ENCODE data around the gene LCE6A. TPM values are rescaled to one million over a fixed set of nuclear protein-coding genes. Genes with fewer than 3 reads are reported as not detected.

Gene LCE6A
- total RNA-seq, 1 donor, result not detected

DNA sequence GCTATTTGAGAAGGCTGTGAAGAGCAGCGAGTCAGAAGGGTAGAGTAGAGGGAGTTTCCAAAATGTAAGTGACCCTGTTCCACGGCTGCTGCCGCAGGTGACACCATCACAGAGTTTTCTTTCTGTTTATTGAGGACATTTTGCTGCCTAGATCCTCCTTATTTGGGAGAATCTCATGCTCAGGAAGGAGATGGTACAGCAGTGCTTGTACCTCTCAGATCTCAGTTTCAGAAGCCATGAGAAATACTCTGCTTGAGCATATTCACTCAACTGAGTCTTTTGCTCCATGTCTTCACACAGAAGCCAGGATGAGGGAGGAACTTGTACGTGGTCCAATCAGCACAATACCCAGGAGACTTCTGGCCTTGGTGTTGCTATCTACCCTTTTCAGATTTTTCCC is 18.7 kb downstream of the LCE6A start:
- Histone ChIP-seq H3K4me3 (ENCODE audit: low read length) (no peak overlapping the region), H3K9me3 (ENCODE audit: low read depth, low read length) (no peaks in the 10 kb centered on the region), H3K27me3 (ENCODE audit: insufficient read depth, low read length) (no peaks in the 10 kb centered on the region), H3K4me1 (ENCODE audit: insufficient read depth, low read length) (no peaks in the 10 kb centered on the region)

GRCh38 chr1:152864443-152864842 is 21.8 kb downstream of the LCE6A start:
- peaks cover 2% of the 10 kb centered on the region for H3K27me3 ChIP-seq (ENCODE audit: insufficient read depth, low read length)
- no peaks in the 10 kb centered on the region for H3K9me3 ChIP-seq (ENCODE audit: low read depth, low read length)
- no peaks in the 10 kb centered on the region for H3K4me1 ChIP-seq (ENCODE audit: insufficient read depth, low read length)
- no peak overlapping the region for H3K4me3 ChIP-seq (ENCODE audit: low read length)

DNA sequence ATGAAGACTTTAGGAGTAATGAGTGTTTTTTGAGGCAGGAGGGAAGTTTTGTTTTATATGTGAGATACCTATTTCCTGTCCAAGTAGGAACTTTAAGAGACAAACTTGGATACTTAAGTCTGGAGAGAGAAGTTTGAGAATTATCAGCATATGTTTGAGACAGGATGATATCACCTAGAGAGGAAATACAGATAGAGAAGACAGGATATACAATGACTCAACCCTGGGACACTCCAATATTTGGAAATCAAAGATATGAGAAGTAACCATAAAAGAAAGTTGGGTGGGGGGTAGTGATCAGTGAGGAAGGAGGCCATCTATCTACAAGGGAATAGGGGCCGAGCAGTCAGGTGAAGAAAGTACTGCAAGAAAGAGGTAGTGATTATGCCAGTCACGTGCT is 23.7 kb downstream of the LCE6A start:
- H3K4me1 ChIP-seq (ENCODE audit: insufficient read depth, low read length), result no peaks in the 10 kb centered on the region
- H3K4me3 ChIP-seq (ENCODE audit: low read length), result no peak overlapping the region
- H3K9me3 ChIP-seq (ENCODE audit: low read depth, low read length), result no peaks in the 10 kb centered on the region
- peaks cover 2% of the 10 kb centered on the region for H3K27me3 ChIP-seq (ENCODE audit: insufficient read depth, low read length)

- H3K4me1 ChIP-seq (ENCODE audit: insufficient read depth, low read length), result no peaks in the 10 kb centered on the region
- peaks cover 5% of the 10 kb centered on the region for H3K27me3 ChIP-seq (ENCODE audit: insufficient read depth, low read length)
- no peak overlapping the region for H3K4me3 ChIP-seq (ENCODE audit: low read length)
- H3K9me3 ChIP-seq (ENCODE audit: low read depth, low read length), result no peaks in the 10 kb centered on the region
These were observed 27.3 kb downstream of the LCE6A start for GRCh38 chr1:152869808-152870419.

DNA sequence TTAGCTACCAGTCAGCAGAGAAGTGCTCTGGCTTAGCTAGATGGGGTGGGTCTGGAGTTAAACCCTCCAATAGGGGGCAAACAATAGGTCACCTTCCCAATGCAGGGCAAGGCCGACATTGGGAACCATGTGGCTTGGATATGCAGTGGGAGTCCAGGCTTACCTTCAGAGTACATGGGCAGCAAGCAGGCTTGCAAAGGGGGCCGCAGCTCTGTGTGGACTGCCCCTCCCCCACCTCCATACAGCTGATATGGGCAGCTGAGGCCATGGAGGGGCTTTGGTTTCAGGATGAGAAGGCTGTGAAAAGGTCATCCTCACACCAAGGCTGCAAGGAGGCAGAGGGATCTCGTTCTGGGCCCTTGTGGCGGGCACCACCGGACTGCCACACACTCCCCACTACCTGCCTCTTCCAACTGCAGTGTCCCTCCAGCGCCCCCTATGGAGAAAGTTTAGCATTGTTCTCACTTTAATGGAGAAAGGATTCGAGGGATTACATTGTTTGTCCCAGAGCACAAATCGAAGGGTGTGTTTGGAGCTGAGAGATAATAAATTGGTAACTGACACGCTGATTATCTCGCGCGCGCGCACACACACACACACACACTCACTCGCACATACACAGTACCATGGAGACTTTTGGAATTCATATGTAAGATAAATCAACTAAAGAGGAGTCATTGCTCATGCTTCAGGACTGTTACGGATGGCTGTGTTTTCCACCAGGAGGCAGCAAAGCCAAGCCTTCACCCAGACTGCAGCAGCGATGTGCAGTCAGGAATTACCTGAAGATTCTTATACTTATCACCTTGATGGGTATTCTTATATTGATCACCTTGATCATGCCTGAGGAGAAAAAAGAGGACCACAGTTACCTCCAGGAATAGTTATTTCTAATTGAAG is 28.4 kb downstream of the LCE6A start:
- Histone ChIP-seq H3K4me3 (ENCODE audit: low read length) (no peak overlapping the region), H3K27me3 (ENCODE audit: insufficient read depth, low read length) (peaks cover 5% of the 10 kb centered on the region), H3K9me3 (ENCODE audit: low read depth, low read length) (no peaks in the 10 kb centered on the region), H3K4me1 (ENCODE audit: insufficient read depth, low read length) (no peaks in the 10 kb centered on the region)

- Histone ChIP-seq H3K4me1 (ENCODE audit: insufficient read depth, low read length) (no peaks in the 10 kb centered on the region), H3K27me3 (ENCODE audit: insufficient read depth, low read length) (peaks cover 5% of the 10 kb centered on the region), H3K9me3 (ENCODE audit: low read depth, low read length) (no peaks in the 10 kb centered on the region), H3K4me3 (ENCODE audit: low read length) (no peak overlapping the region)
These were observed 29.1 kb downstream of the LCE6A start for GRCh38 chr1:152871731-152872126.

DNA sequence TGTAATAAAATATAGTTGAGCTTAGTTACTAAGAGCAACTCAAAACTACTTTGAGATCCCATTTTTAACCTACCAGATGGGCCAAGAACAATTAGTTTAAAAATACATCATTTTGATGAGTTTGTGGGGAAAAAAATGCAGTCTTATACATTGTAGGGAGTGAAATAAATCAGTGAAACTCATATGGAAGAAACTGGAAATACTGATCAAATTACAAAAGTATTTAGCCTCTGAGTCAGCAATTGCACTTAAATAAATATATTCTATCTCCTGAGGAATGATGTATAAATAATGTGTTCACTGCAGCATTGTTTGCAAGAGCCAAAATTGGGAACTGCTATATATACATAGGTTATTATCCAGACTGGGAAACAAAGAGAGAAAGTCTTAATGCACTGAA is 30.8 kb downstream of the LCE6A start:
- Histone ChIP-seq H3K4me1 (ENCODE audit: insufficient read depth, low read length) (no peaks in the 10 kb centered on the region), H3K9me3 (ENCODE audit: low read depth, low read length) (no peaks in the 10 kb centered on the region), H3K27me3 (ENCODE audit: insufficient read depth, low read length) (peaks cover 2% of the 10 kb centered on the region), H3K4me3 (ENCODE audit: low read length) (no peak overlapping the region)

DNA sequence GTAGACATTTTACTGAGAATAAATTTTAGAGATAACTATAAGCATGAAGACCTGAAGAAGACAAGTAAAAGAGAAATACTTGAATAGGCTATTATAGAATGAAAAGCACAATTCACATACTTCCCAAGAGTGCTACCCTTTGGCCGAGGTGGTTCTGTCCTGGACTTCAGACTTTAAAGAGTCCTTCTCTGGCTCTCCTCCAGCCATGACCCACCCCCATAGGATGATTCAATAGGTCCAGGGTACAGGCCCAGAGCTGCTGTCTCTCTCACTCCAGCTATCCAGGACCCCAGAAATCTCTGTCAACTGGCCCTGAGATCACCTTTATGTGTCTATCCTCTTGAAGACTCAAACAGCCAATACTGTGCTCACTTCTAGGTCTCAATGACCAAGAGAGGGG is 34.2 kb downstream of the LCE6A start:
- Histone ChIP-seq H3K27me3 (ENCODE audit: insufficient read depth, low read length) (peaks cover 2% of the 10 kb centered on the region), H3K9me3 (ENCODE audit: low read depth, low read length) (no peaks in the 10 kb centered on the region), H3K4me3 (ENCODE audit: low read length) (no peak overlapping the region), H3K4me1 (ENCODE audit: insufficient read depth, low read length) (no peaks in the 10 kb centered on the region)

DNA sequence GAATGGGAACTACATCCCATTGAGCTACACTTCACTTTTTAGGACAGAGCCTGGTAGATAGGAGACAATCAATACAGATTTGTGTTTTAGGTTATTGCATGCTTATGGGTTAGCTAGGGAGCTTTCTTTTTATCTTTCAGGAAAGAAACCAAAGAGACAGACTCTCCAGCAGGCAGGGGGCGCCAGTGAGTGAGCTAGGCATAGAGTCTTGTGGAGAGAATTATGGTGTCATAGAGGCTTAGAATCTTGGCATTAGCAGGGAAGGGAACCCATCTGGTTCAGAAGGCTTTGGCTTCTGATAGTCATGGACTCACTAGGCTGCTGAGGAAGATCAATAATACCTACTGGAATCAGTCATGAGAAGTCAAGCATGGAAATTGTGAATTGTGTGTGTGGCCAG is 35.4 kb downstream of the LCE6A start, which contains the start of gene SMCP:
SMCP (plus strand) TSS at position 281 of the 400 bp plus-strand sequence. CDS start 6,101 bp downstream, outside the sequence.
- no peaks in the 10 kb centered on the region for H3K9me3 ChIP-seq (ENCODE audit: low read depth, low read length)

DNA sequence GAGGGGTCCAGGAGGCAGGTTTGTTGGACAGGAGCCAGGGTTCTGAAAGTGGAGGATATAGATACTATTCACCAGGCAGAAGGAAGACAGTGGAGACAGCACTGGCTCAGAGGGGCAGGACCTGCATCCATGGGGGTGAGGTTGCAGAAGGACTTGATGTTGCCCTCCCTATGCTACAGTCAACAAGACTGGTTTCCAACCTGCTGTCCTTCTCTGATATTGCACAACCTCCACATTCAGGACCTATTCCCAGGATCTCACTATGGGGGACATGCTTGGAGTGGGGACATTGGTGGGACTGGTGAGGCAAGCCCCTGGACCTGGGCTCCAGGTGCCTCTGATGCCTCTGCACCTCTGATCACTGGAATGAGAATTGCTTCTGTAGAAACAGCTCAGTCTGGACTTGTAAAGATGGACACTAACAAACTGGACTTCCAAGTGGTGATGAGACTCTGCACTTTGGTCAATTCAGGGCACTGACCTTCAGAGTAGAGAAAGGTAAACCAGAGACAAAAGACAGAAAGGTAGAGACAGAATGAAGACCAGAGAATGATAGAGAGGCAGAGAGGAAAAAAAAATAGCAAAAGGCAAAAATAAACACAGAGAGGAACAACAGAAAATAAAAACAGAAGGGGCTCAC is 37.0 kb downstream of the LCE6A start:
- Histone ChIP-seq H3K4me3 (ENCODE audit: low read length) (no peak overlapping the region), H3K4me1 (ENCODE audit: insufficient read depth, low read length) (no peaks in the 10 kb centered on the region), H3K9me3 (ENCODE audit: low read depth, low read length) (no peaks in the 10 kb centered on the region), H3K27me3 (ENCODE audit: insufficient read depth, low read length) (no peaks in the 10 kb centered on the region)

More for the DNA sequence above, 35.4 kb downstream of the LCE6A start, which contains the start of gene SMCP:
- H3K4me3 ChIP-seq (ENCODE audit: low read length), result no peak within 1 kb of the TSS
- no peaks in the 10 kb centered on the region for H3K4me1 ChIP-seq (ENCODE audit: insufficient read depth, low read length)
- H3K27me3 ChIP-seq (ENCODE audit: insufficient read depth, low read length), result no peaks in the 10 kb centered on the region

DNA sequence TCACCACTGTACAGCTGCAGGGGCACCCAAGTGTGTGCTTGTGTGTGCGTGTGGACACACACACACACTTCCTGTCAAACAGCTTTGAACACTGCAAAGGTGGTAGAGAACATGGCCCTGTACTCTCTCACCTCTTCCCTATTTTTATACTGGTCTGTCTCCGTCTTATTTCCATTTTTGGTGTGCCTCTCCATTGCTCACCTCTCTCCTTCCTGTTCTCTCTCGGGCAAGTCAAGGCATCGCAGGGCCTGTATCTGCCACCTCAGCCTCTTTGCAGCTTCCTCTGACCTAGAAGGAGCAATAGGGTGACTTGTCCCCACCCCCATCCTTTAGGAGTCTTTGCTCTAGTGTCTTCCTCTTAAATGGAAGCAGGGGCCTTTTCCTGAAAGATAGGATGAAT is 37.7 kb downstream of the LCE6A start:
- H3K4me3 ChIP-seq (ENCODE audit: low read length), result no peak overlapping the region

GRCh38 chr1:152880907-152881306 is 38.3 kb downstream of the LCE6A start:
- H3K9me3 ChIP-seq (ENCODE audit: low read depth, low read length), result no peaks in the 10 kb centered on the region
- H3K4me1 ChIP-seq (ENCODE audit: insufficient read depth, low read length), result no peaks in the 10 kb centered on the region
- H3K27me3 ChIP-seq (ENCODE audit: insufficient read depth, low read length), result no peaks in the 10 kb centered on the region
- no peak overlapping the region for H3K4me3 ChIP-seq (ENCODE audit: low read length)

More for the DNA sequence above, 37.7 kb downstream of the LCE6A start:
- no peaks in the 10 kb centered on the region for H3K4me1 ChIP-seq (ENCODE audit: insufficient read depth, low read length)
- H3K27me3 ChIP-seq (ENCODE audit: insufficient read depth, low read length), result no peaks in the 10 kb centered on the region
- no peaks in the 10 kb centered on the region for H3K9me3 ChIP-seq (ENCODE audit: low read depth, low read length)

GRCh38 chr1:152884085-152884484 is 41.4 kb downstream of the LCE6A start:
- no peaks in the 10 kb centered on the region for H3K4me1 ChIP-seq (ENCODE audit: insufficient read depth, low read length)
- H3K27me3 ChIP-seq (ENCODE audit: insufficient read depth, low read length), result no peaks in the 10 kb centered on the region
- H3K4me3 ChIP-seq (ENCODE audit: low read length), result no peak overlapping the region
- H3K9me3 ChIP-seq (ENCODE audit: low read depth, low read length), result no peaks in the 10 kb centered on the region

DNA sequence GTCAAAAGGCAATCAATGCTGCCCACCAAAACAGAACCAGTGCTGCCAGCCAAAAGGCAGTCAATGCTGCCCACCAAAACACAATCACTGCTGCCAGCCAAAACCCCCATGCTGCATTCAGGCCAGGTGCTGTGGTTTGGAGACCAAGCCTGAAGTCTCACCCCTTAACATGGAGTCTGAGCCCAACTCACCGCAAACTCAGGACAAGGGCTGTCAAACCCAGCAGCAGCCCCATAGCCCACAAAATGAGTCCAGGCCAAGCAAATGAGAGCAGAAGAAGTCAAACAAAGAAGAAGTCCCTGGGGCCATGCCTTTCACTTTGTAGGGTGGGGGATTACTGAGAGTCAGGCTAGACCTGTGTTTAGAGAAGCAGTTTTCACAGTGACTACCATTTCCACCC is 41.9 kb downstream of the LCE6A start:
- no peak overlapping the region for H3K4me3 ChIP-seq (ENCODE audit: low read length)
- no peaks in the 10 kb centered on the region for H3K9me3 ChIP-seq (ENCODE audit: low read depth, low read length)
- no peaks in the 10 kb centered on the region for H3K4me1 ChIP-seq (ENCODE audit: insufficient read depth, low read length)
- H3K27me3 ChIP-seq (ENCODE audit: insufficient read depth, low read length), result no peaks in the 10 kb centered on the region

DNA sequence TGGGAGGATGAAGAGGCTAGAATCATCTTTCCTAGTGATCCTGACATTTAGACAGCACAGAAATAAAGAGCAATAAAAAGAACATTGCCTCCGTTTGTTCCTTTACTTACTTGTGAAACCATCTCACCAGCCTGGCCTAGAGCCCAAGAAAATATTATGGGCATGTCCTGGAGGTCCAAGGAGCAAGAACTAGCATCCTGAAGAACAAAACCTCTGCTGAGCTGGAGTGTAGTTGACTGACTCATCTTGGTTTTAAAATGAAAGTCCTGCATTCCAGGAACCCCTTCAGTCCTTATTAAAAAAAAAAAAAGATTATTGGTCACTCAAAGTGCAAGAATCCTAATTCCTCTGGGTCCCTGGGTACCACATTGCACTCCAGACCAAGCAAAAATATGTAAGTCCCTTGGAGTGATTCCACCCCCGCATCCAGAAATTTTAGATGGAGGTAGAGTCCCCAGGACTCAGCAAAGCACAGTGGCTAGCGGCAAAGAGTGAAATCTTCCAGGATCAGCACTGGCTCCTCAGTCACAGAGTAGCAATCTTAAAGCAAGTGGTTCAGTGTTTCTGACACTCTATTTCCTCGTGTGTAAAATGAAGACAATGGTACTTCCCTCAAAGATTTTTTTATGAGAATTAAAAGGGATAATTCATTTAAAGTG is 42.4 kb downstream of the LCE6A start:
- Histone ChIP-seq H3K9me3 (ENCODE audit: low read depth, low read length) (no peaks in the 10 kb centered on the region), H3K4me1 (ENCODE audit: insufficient read depth, low read length) (no peaks in the 10 kb centered on the region), H3K4me3 (ENCODE audit: low read length) (no peak overlapping the region), H3K27me3 (ENCODE audit: insufficient read depth, low read length) (no peaks in the 10 kb centered on the region)

All from mononuclear cell (primary cell).